Activated CD8-positive, alpha-beta T cell treated with anti-CD3 and anti-CD28 coated beads for 36 hours (primary cell): ENCODE results near the gene CAND2. TPM values are rescaled to one million over a fixed set of nuclear protein-coding genes. Genes with fewer than 3 reads are reported as not detected.

Experiments
- ATAC-seq: fragments of 200-7000 bp; cut with Tn5 transposase; one replicate; pipeline ENCODE4 v1.10.0; 2021; ENCODE audit warnings: mild to moderate bottlenecking, moderate library complexity
- CTCF ChIA-PET: fragments of 350-600 bp; sonication (Branson Sonifier 250); formaldehyde crosslinking; loops from one replicate; lab custom pipeline; 2021; ENCODE audit warnings: antibody characterized with exemption; lab: Charles Lee
- POLR2A ChIA-PET: fragments of 350-600 bp; sonication (Branson Sonifier 250); formaldehyde crosslinking; loops from one replicate; lab custom pipeline; 2021; ENCODE audit warnings: antibody characterized with exemption; lab: Charles Lee
- DNase-seq: peaks from one replicate; pipeline ENCODE4 v3.0.0-alpha.2; 2020
- H3K27ac Mint-ChIP-seq: one replicate; pipeline ENCODE4 v1.8.0; 2021; ENCODE audit warnings: mild to moderate bottlenecking, mixed read lengths
- H3K27me3 Mint-ChIP-seq: one replicate; pipeline ENCODE4 v1.8.0; 2021; ENCODE audit warnings: mixed read lengths
- H3K36me3 Mint-ChIP-seq: one replicate; pipeline ENCODE4 v1.8.0; 2021; ENCODE audit warnings: low read depth, mixed read lengths
- H3K4me1 Mint-ChIP-seq: one replicate; pipeline ENCODE4 v1.8.0; 2021; ENCODE audit warnings: low read depth, mixed read lengths
- H3K4me3 Mint-ChIP-seq: one replicate; pipeline ENCODE4 v1.8.0; 2021; ENCODE audit warnings: mild to moderate bottlenecking, moderate library complexity, mixed read lengths
- H3K9me3 Mint-ChIP-seq: one replicate; pipeline ENCODE4 v1.8.0; 2021; ENCODE audit warnings: mixed read lengths
- intact Hi-C: fragments of 100-400 bp; cut with micrococcal nuclease; formaldehyde crosslinking; loops from one replicate; pipeline ENCODE4 v1.10.0; 2022
- total RNA-seq, 2 experiments: library from RNA; stranded (reverse); gene quantifications; one replicate each; pipeline ENCODE4 v1.2.3, GENCODE V29; 2021
- TF ChIP-seq, protein P1 (sequence below): fragments of 200-600 bp; IDR thresholded peaks from one replicate; pipeline ENCODE4 v1.8.0; 2022; ENCODE audit warnings: antibody characterized with exemption, mild to moderate bottlenecking

CAND2 gene
- total RNA-seq, 2 experiments from 2014 or later = 1.5 to 1.9 TPM

DNA sequence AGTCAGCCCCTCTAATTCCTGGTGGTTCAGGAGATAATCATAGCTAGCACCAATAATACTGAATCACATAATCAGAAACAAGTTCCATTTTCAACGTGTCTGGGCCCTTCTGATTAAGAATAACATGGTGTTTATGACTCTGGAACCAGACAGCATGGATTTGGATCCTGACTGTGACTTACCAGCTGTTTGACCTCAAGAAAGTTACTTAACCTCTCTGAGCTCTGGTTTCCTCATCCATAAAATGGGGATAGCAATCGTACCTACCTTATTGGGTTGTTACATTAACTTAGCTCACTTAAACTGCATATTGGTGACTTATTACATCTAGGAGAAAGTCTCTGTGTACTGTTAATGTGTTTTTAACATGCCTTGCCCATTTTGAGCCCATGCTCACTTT lies 26.7 kb upstream of the CAND2 start:
- intact Hi-C loops = no loop called here
- no peaks in the 10 kb centered on the region for H3K27me3 Mint-ChIP-seq
- H3K4me3 Mint-ChIP-seq = no peak overlapping the region
- peaks cover 2% of the 10 kb centered on the region for H3K9me3 Mint-ChIP-seq
- no peak overlapping the region for H3K27ac Mint-ChIP-seq
- DNase-seq (no peak), ATAC-seq (no peak)
- POLR2A ChIA-PET = interaction anchor here (0.7 kb wide), 1 partner anchor 24 kb away, joined by 3 read pairs; no protein-coding TSS in a partner anchor
- peaks cover 9% of the 10 kb centered on the region for H3K4me1 Mint-ChIP-seq
- TF ChIP-seq, protein P1, sequence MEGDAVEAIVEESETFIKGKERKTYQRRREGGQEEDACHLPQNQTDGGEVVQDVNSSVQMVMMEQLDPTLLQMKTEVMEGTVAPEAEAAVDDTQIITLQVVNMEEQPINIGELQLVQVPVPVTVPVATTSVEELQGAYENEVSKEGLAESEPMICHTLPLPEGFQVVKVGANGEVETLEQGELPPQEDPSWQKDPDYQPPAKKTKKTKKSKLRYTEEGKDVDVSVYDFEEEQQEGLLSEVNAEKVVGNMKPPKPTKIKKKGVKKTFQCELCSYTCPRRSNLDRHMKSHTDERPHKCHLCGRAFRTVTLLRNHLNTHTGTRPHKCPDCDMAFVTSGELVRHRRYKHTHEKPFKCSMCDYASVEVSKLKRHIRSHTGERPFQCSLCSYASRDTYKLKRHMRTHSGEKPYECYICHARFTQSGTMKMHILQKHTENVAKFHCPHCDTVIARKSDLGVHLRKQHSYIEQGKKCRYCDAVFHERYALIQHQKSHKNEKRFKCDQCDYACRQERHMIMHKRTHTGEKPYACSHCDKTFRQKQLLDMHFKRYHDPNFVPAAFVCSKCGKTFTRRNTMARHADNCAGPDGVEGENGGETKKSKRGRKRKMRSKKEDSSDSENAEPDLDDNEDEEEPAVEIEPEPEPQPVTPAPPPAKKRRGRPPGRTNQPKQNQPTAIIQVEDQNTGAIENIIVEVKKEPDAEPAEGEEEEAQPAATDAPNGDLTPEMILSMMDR = no peak
- no peaks in the 10 kb centered on the region for H3K36me3 Mint-ChIP-seq
- CTCF ChIA-PET = interaction anchor here (0.8 kb wide), 1 partner anchor 8 kb away, joined by 3 read pairs; no protein-coding TSS in a partner anchor

DNA sequence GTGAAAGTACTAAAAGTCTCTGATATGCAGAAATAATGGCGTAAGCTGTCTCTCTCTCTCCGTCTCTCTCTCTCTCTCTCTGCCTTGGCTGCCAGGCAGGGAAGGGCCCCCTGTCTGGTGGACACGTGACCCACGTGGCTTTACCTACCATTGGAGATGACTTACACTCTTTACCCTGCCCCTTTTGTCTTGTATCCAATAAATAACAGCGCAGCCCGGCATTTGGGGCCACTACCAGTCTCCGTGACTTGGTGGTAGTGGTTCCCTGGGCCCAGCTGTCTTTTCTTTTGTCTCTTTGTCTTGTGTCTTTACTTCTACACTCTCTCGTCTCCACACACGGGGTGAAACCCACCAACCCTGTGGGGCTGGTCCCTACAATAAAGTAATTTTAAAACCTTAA lies 25.2 kb upstream of the CAND2 start:
- Mint-ChIP-seq H3K4me3 (no peak overlapping the region), H3K4me1 (peaks cover 9% of the 10 kb centered on the region), H3K27ac (no peak overlapping the region), H3K27me3 (no peaks in the 10 kb centered on the region), H3K36me3 (no peaks in the 10 kb centered on the region), H3K9me3 (peaks cover 2% of the 10 kb centered on the region)
- DNase-seq = no peak
- TF ChIP-seq, protein P1 = no peak
- no peak for ATAC-seq
- intact Hi-C loops = no loop called here
- POLR2A ChIA-PET = no interaction called here
- CTCF ChIA-PET = no interaction called here

DNA sequence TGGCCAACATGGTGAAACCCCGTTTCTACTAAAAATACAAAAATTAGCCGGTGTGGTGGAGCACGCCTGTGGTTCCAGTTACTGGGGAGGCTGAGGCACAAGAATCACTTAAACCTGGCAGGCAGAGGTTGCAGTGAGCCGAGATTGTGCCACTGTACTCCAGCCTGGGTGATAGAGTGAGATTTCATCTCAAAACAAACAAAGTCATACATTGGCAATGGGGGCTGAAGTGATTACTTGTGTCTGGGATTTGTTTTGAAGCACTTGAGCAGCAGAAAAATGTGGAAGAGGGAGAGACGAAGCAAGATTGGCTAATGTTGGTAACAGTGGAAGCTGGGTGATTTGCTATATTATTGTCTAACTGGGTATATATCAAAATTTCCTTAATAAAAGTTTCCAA lies 24.0 kb upstream of the CAND2 start:
- intact Hi-C loops = no loop called here
- Mint-ChIP-seq H3K27ac (no peak overlapping the region), H3K27me3 (no peaks in the 10 kb centered on the region), H3K4me1 (peaks cover 9% of the 10 kb centered on the region), H3K9me3 (peaks cover 2% of the 10 kb centered on the region), H3K36me3 (no peaks in the 10 kb centered on the region), H3K4me3 (no peak overlapping the region)
- ChIA-PET POLR2A (no interaction called here), CTCF (no interaction called here)
- DNase-seq = no peak
- TF ChIP-seq, protein P1 = no peak
- no peak for ATAC-seq

DNA sequence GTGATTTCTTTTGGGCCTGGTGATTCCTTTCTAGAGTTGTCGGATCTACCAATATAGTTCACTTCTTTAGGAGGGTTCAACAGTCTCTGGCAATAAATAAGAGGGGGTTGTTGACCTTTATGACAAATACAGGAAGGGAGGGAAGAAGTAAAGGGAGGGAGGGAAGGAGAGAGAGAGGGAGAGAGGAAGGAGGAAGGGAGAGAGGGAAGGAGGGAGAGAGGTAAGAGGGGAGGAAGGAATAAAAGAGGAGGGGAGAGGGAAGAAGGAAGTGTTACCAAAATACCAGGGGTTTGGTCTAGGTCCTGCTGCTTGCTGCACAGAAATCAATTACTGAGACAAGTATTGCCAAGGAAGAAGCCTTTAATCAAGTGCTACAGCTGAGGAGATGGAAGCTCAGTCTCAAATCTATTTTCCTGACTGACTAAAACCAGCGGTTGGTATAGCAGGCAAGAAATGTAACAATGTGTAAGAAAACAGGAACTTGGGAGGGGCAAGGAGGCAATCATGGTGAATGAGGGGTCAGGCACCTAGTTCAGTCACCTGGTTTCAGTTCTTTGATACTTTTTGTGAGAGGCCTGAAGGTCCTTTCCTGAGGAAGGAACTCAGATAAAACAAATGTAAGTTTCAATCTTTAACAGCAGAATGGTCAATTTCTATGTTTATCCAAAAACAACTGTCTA lies 23.3 kb upstream of the CAND2 start:
- H3K4me1 Mint-ChIP-seq = peaks cover 9% of the 10 kb centered on the region
- no peak for ATAC-seq
- intact Hi-C loops = no loop called here
- TF ChIP-seq, protein P1 = no peak
- DNase-seq = no peak
- peaks cover 2% of the 10 kb centered on the region for H3K27me3 Mint-ChIP-seq
- CTCF ChIA-PET = no interaction called here
- H3K9me3 Mint-ChIP-seq = peaks cover 2% of the 10 kb centered on the region
- H3K4me3 Mint-ChIP-seq = no peak overlapping the region
- no peaks in the 10 kb centered on the region for H3K36me3 Mint-ChIP-seq
- POLR2A ChIA-PET = no interaction called here
- H3K27ac Mint-ChIP-seq = no peak overlapping the region

DNA sequence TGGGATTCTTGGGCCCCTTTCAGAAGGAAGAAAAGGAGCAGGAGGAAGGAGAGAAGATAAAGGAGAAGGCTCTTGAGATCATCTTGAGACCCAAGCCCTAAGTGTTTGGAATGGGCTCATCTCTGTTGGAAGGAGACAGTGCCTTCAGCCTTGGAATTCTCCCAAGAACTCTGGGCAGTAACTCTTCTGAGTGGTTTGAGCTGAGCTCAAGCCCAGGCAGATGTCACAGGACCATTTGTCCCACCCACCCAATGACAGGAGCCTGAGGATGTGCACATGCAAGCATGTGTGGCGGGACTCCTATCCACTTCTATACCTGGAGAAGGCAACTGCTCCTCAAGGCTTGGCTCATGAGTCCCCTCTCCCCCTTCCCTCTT lies 22.8 kb upstream of the CAND2 start:
- intact Hi-C loops = no loop called here
- peaks cover 2% of the 10 kb centered on the region for H3K9me3 Mint-ChIP-seq
- DNase-seq (no peak), ATAC-seq (no peak)
- H3K27ac Mint-ChIP-seq = no peak overlapping the region
- CTCF ChIA-PET = no interaction called here
- TF ChIP-seq, protein P1 = no peak
- POLR2A ChIA-PET = no interaction called here
- no peak overlapping the region for H3K4me3 Mint-ChIP-seq
- peaks cover 2% of the 10 kb centered on the region for H3K27me3 Mint-ChIP-seq
- H3K4me1 Mint-ChIP-seq = peaks cover 9% of the 10 kb centered on the region
- no peaks in the 10 kb centered on the region for H3K36me3 Mint-ChIP-seq
